ENCODE data around the gene KCTD7.
"Not testable (repeated sequence)": the region's sequence is repeated elsewhere in the genome, so short reads cannot be mapped to it uniquely, and the experiment has no call there.

DNA sequence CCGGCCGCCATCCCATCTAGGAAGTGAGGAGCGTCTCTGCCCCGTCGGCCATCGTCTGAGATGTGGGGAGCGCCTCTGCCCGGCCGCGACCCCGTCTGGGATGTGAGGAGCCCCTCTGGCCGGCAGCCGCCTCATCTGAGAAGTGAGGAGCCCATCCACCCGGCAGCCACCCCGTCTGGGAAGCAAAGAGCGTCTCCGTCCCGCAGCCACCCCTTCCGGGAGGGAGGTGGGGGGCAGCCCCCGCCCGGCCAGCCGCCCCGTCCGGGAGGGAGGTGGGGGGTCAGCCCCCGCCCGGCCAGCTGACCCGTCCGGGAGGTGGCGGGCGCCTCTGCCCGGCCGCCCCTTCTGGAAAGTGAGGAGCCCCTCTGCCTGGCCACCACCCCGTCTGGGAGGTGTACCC lies 14.1 kb upstream of the KCTD7 start:
- TF ChIP-seq, protein P1, sequence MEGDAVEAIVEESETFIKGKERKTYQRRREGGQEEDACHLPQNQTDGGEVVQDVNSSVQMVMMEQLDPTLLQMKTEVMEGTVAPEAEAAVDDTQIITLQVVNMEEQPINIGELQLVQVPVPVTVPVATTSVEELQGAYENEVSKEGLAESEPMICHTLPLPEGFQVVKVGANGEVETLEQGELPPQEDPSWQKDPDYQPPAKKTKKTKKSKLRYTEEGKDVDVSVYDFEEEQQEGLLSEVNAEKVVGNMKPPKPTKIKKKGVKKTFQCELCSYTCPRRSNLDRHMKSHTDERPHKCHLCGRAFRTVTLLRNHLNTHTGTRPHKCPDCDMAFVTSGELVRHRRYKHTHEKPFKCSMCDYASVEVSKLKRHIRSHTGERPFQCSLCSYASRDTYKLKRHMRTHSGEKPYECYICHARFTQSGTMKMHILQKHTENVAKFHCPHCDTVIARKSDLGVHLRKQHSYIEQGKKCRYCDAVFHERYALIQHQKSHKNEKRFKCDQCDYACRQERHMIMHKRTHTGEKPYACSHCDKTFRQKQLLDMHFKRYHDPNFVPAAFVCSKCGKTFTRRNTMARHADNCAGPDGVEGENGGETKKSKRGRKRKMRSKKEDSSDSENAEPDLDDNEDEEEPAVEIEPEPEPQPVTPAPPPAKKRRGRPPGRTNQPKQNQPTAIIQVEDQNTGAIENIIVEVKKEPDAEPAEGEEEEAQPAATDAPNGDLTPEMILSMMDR (optimal IDR thresholded peaks at IDR 0.05 in 1 of 3, IDR thresholded peaks at IDR 0.05 in 1 of 3, conservative IDR thresholded peaks at IDR 0.05 in 1 of 3; ENCODE audit: extremely low read depth in 1 of 3, insufficient read depth in 2 of 3, low read length in 3 of 3): not testable (repeated sequence)
- TF ChIP-seq EZH2 (IDR thresholded peaks at IDR 0.05; ENCODE audit: low read length): not testable (repeated sequence)
